HG03159 (cell line): ENCODE data around the gene WDR44.
"Not testable (repeated sequence)": the region's sequence is repeated elsewhere in the genome, so short reads cannot be mapped to it uniquely, and the experiment has no call there.

Experiments
- ATAC-seq: cut with Tn5 transposase; IDR thresholded peaks from one replicate; pipeline ENCODE4 v1.9.1; 2021; ENCODE audit warnings: mild to moderate bottlenecking, moderate library complexity; ENCODE audit not compliant: unreplicated experiment

The WDR44 gene

GRCh38 chrX:118470721-118471347, 124.9 kb downstream of the WDR44 start:
- not testable (repeated sequence) for ATAC-seq

- no peak for ATAC-seq
Measured at GRCh38 chrX:118474586-118474985, 128.7 kb downstream of the WDR44 start.

- no peak for ATAC-seq
Measured at GRCh38 chrX:118475903-118476302, 130.0 kb downstream of the WDR44 start.

GRCh38 chrX:118480172-118480571, 134.3 kb downstream of the WDR44 start:
- no peak for ATAC-seq

GRCh38 chrX:118482384-118482783, 136.5 kb downstream of the WDR44 start:
- not testable (repeated sequence) for ATAC-seq

GRCh38 chrX:118484216-118484903, 138.5 kb downstream of the WDR44 start:
- no peak for ATAC-seq

- not testable (repeated sequence) for ATAC-seq
Measured at GRCh38 chrX:118486693-118487092, 140.8 kb downstream of the WDR44 start.

GRCh38 chrX:118493016-118493415, 147.1 kb downstream of the WDR44 start:
- no peak for ATAC-seq

- no peak for ATAC-seq
Measured at GRCh38 chrX:118493653-118494297, 147.9 kb downstream of the WDR44 start.

GRCh38 chrX:118495061-118495921, 149.4 kb downstream of the WDR44 start, which contains the start of gene DOCK11:
Gene DOCK11 (plus strand): TSS chrX:118495815. CDS start chrX:118495972, 157 bp downstream.
- ATAC-seq: peak; percentile 64

GRCh38 chrX:118495958-118496762, 150.3 kb downstream of the WDR44 start:
- ATAC-seq: peak; percentile 63

GRCh38 chrX:118496763-118497079, 150.8 kb downstream of the WDR44 start:
- no peak for ATAC-seq

GRCh38 chrX:118497180-118497818, 151.4 kb downstream of the WDR44 start:
- ATAC-seq: no peak

GRCh38 chrX:118498351-118498750, 152.4 kb downstream of the WDR44 start:
- ATAC-seq: no peak

- no peak for ATAC-seq
Measured at GRCh38 chrX:118498755-118499154, 152.8 kb downstream of the WDR44 start.

- no peak for ATAC-seq
Measured at GRCh38 chrX:118499295-118499694, 153.4 kb downstream of the WDR44 start.
